Skeletal muscle tissue (tissue), 4 donors: ENCODE results near the gene SPIRE2. TPM values are rescaled to one million over a fixed set of nuclear protein-coding genes. Genes with fewer than 3 reads are reported as not detected.

Source experiments
- H3K27ac ChIP-seq: one replicate; pipeline ENCODE4 v1.7.0; 2013; ENCODE audit warnings: mild to moderate bottlenecking, low read depth, low read length, inconsistent platforms
- H3K27me3 ChIP-seq, 3 donors: one replicate each; pipeline ENCODE4 v1.7.0; 2013; ENCODE audit warnings: low read length in 3 of 3; ENCODE audit not compliant: control insufficient read depth in 3 of 3, insufficient read depth in 3 of 3
- H3K36me3 ChIP-seq, 3 donors: one replicate each; pipeline ENCODE4 v1.7.0; 2013; ENCODE audit warnings: low read length in 3 of 3; ENCODE audit not compliant: control insufficient read depth in 3 of 3, insufficient read depth in 3 of 3
- H3K4me1 ChIP-seq, 3 donors: one replicate each; pipeline ENCODE4 v1.7.0; 2013; ENCODE audit warnings: low read length in 3 of 3, mild to moderate bottlenecking in 3 of 3; ENCODE audit not compliant: control insufficient read depth in 3 of 3, insufficient read depth in 3 of 3
- H3K4me3 ChIP-seq, 3 donors: one replicate each; pipeline ENCODE4 v1.7.0; 2013; ENCODE audit warnings: low read length in 3 of 3
- H3K9ac ChIP-seq, 3 donors: one replicate each; pipeline ENCODE4 v1.7.0; 2013; ENCODE audit warnings: low read length in 3 of 3, mild to moderate bottlenecking in 3 of 3, moderate library complexity in 2 of 3, low read depth in 1 of 3
- H3K9me3 ChIP-seq, 3 donors: one replicate each; pipeline ENCODE4 v1.7.0; 2013; ENCODE audit warnings: low read length in 3 of 3; ENCODE audit not compliant: control insufficient read depth in 3 of 3
- total RNA-seq: library from RNA; depleted of rRNA; stranded (reverse); fragments of >200 nt; gene quantifications from one replicate; pipeline ENCODE4 v1.2.3, GENCODE V29; 2014
- donor health status: Osteomylitis.

SPIRE2 gene
- total RNA-seq, 1 donor from 2014 or later, result 2.1 TPM

DNA sequence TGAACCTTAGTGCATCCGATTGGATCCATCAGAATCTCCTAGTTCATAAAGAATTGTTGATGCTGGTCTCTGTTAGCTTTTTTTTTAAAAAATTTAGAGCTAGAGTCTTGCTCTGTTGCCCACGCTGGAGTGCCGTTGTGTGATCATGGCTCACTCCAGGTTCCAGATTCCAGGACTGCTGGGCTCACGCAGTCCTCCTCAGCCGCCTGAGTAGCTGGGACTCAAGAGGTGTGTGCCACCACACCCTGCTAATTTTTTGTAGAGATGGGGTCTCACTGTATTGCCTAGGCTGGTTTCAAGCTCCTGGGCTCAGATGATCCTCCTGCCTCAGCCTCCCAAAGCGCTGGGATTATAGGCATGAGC is 53.1 kb downstream of the SPIRE2 start:
- H3K9ac ChIP-seq, result no peak overlapping the region
- H3K4me3 ChIP-seq, result no peak overlapping the region
- H3K4me1 ChIP-seq, result no peaks in the 10 kb centered on the region
- H3K27me3 ChIP-seq, result no peaks in the 10 kb centered on the region
- no peak overlapping the region for H3K27ac ChIP-seq
- H3K36me3 ChIP-seq, result peaks cover 41 to 47% (median 46%) of the 10 kb centered on the region in 3 donors
- no peaks in the 10 kb centered on the region for H3K9me3 ChIP-seq

DNA sequence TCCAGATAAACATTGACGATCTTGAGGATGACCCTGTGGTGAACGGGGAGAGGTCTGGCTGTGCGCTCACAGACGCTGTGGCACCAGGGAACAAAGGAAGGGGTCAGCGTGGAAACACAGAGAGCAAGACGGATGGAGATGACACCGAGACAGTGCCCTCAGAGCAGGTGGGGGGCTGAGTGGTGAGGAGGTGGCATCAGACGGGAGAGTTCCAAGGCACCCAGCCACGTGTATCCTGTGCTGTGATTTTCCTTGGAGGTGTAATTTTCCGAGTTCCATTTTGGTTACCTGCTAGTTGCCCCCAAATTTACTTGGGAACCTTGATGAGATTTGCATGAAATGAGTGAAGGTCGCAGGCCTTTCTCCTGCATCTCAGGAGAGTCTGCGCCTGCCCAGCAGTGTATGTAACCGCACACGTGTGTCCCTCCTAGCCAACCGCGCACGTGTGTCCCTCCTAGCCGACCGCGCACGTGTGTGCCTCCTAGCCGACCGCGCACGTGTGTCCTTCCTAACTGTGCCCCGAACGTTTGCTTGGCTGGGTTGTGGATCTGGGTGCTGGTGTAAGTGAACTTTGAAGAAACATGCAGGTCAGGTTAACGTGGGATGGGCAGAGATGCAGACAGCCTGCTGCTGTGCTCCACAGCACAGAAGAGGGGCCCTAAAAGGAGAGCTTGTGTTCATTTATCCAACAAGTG is 55.2 kb downstream of the SPIRE2 start:
- Histone ChIP-seq H3K9ac (no peak overlapping the region), H3K4me3 (no peak overlapping the region), H3K27me3 (no peaks in the 10 kb centered on the region), H3K36me3 (peaks cover 51 to 60% (median 57%) of the 10 kb centered on the region in 3 donors), H3K27ac (no peak overlapping the region), H3K4me1 (no peaks in the 10 kb centered on the region), H3K9me3 (no peaks in the 10 kb centered on the region)

DNA sequence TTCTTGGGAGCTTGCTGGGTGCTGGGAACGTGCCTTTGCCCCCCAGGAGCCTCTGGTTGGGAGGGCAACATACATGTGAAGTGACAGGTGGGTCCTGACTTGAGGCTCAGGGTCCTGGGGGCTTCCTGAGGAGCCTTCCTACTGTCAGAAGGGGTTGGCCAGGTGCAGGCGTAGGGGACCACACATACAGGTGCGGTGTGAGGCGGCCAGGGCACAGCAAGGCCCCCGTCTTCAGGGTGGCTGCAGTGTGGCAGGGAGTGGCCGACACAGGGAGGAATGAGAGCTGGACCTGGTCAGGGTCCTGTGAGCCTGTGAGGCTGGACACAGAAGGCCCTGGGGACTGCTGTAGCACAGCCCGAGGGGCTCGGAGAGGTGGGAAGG is 55.8 kb downstream of the SPIRE2 start:
- Histone ChIP-seq H3K4me3 (no peak overlapping the region), H3K9ac (no peak overlapping the region), H3K4me1 (no peaks in the 10 kb centered on the region), H3K27ac (no peak overlapping the region), H3K27me3 (no peaks in the 10 kb centered on the region), H3K36me3 (peaks cover 48 to 57% (median 52%) of the 10 kb centered on the region in 3 donors), H3K9me3 (no peaks in the 10 kb centered on the region)

DNA sequence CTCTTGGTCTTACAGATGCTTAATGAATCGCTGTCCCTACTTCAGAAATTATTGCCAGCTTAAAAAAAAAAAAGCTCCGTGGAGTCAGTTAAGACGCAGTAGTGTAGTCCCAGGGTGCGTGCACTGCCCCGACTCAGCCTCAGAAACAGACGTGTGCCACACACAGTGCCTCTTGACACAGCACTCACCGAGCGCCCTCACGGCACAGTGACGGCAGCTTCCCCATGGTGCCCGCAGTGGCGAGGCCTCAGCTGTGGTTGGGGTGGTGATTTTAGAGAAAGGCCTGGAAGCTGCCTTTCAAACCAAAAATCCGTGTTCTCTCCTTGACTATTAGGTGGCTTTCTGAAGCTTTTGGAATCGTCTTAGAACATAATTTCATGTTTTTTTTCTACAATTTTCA is 59.0 kb downstream of the SPIRE2 start:
- no peak overlapping the region for H3K9ac ChIP-seq
- no peak overlapping the region for H3K27ac ChIP-seq
- H3K27me3 ChIP-seq, result no peaks in the 10 kb centered on the region
- H3K4me1 ChIP-seq, result no peaks in the 10 kb centered on the region
- no peak overlapping the region for H3K4me3 ChIP-seq
- H3K9me3 ChIP-seq, result no peaks in the 10 kb centered on the region
- H3K36me3 ChIP-seq, result peaks cover 52 to 65% (median 55%) of the 10 kb centered on the region in 3 donors

DNA sequence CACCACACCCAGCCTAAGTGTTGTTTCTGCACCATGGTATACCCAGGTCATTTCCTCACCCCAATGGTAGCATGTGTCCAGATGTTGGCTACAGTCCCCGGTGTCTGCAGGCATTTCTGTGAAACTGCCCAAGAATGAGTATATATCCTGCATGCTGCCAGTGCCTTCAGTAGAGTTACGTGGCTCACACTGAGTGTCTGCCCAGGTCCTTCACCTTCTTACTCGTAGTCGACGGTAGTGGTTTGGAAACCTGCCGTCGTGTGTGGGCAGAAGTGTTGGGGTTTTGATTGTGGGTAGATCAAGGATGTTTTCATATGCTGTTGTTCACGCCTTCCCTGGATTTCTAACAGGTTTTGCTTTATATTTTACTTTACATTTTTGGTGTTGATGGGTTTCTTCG is 61.9 kb downstream of the SPIRE2 start:
- no peaks in the 10 kb centered on the region for H3K9me3 ChIP-seq
- peaks cover 53 to 61% (median 54%) of the 10 kb centered on the region in 3 donors for H3K36me3 ChIP-seq
- H3K4me3 ChIP-seq, result no peak overlapping the region
- no peaks in the 10 kb centered on the region for H3K27me3 ChIP-seq
- no peaks in the 10 kb centered on the region for H3K4me1 ChIP-seq
- no peak overlapping the region for H3K9ac ChIP-seq
- H3K27ac ChIP-seq, result no peak overlapping the region

DNA sequence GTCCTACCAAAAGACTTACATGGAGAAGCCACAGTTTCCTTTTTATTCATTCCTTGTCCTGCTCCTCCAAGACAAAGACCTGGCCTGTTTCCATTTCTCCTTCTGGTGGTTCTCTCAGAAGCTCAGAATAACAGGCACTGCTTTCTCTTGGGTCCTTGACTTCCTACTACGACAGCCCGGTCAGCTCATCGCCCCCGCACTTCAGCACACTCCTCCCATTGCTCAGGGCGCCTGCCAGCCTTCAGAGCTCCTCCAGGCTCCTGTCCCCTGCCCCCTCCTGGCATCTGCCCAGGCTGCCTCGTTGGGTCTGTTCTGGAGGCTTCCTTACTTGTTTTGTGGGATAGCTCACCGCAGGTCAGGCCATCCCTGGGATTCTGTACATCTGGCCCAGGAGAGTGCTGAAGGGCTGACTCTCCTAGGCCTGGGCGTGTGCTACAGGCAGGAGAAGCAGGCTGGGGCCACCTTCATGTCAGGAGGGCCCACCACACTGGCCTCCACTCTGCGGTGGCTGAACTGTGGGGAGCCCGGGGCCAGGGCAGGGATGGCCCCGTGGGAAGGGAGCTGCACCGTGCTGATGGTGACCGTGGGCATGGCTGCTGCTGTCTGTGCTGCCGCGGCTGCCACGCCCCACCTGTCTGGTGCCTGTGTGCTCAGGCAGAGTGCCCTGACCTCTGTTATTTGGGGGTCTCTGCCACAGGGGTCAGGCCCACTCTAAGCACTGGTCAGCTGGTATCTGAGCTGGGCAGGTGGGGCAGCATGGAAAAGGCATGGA is 62.8 kb downstream of the SPIRE2 start:
- peaks cover 55 to 63% (median 57%) of the 10 kb centered on the region in 3 donors for H3K36me3 ChIP-seq
- no peaks in the 10 kb centered on the region for H3K4me1 ChIP-seq
- no peaks in the 10 kb centered on the region for H3K27me3 ChIP-seq

DNA sequence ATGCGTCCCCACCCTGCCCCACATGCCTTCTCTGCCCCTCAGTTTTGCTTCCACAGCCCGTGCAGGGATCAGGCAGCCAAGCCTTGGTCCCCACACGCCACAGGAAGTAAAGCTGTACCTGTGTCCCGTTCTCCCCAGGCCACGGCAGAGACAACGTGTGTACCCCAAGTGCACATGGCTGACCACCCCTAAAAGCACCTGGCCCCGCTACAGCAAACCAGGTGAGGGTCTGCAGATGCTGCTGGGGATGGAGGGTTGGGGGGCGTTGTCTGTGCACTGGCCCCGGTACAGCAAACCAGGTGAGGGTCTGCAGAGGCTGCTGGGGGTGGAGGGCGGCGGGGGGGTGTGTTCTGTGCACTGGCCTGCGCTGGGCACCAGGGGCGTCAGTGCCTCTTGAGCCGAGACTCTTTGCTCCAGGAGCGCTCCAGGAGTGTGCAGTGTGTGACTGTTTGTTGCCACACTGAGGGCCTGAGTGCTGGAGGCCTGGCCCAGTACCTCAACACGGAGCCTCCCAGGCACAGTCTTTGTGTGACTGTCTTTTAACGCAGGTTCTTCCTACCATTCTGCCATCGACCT is 63.9 kb downstream of the SPIRE2 start:
- no peak overlapping the region for H3K27ac ChIP-seq
- H3K4me3 ChIP-seq, result no peak overlapping the region
- H3K4me1 ChIP-seq, result no peaks in the 10 kb centered on the region
- H3K27me3 ChIP-seq, result no peaks in the 10 kb centered on the region
- H3K36me3 ChIP-seq, result peaks cover 56 to 67% (median 61%) of the 10 kb centered on the region in 3 donors
- no peak overlapping the region for H3K9ac ChIP-seq
- no peaks in the 10 kb centered on the region for H3K9me3 ChIP-seq

More for the DNA sequence above, 62.8 kb downstream of the SPIRE2 start:
- Histone ChIP-seq H3K9ac (no peak overlapping the region), H3K4me3 (no peak overlapping the region), H3K27ac (no peak overlapping the region), H3K9me3 (no peaks in the 10 kb centered on the region)

DNA sequence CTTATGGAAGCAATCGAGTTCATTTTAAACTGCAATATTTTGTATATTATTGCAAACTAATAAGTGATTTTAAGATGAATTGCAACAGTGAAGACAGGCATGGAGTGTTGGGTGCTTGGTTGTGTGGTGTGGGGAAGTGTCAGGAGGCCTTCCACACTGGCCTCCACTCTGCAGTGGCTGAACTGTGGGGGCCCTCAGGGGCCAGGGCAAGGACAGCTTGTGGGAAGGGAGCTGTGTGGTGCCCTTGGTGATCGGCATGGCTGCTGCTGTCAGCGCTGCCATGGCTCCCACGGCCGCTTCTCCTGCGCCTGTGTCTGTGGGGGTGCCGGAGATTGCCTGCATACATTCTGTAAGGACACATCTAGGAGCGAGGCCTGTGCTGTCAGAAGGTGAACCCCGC is 64.4 kb downstream of the SPIRE2 start:
- H3K36me3 ChIP-seq, result peaks cover 53 to 66% (median 58%) of the 10 kb centered on the region in 3 donors
- no peak overlapping the region for H3K27ac ChIP-seq
- no peaks in the 10 kb centered on the region for H3K4me1 ChIP-seq
- H3K9me3 ChIP-seq, result no peaks in the 10 kb centered on the region
- H3K27me3 ChIP-seq, result no peaks in the 10 kb centered on the region
- H3K4me3 ChIP-seq, result no peak overlapping the region
- no peak overlapping the region for H3K9ac ChIP-seq

DNA sequence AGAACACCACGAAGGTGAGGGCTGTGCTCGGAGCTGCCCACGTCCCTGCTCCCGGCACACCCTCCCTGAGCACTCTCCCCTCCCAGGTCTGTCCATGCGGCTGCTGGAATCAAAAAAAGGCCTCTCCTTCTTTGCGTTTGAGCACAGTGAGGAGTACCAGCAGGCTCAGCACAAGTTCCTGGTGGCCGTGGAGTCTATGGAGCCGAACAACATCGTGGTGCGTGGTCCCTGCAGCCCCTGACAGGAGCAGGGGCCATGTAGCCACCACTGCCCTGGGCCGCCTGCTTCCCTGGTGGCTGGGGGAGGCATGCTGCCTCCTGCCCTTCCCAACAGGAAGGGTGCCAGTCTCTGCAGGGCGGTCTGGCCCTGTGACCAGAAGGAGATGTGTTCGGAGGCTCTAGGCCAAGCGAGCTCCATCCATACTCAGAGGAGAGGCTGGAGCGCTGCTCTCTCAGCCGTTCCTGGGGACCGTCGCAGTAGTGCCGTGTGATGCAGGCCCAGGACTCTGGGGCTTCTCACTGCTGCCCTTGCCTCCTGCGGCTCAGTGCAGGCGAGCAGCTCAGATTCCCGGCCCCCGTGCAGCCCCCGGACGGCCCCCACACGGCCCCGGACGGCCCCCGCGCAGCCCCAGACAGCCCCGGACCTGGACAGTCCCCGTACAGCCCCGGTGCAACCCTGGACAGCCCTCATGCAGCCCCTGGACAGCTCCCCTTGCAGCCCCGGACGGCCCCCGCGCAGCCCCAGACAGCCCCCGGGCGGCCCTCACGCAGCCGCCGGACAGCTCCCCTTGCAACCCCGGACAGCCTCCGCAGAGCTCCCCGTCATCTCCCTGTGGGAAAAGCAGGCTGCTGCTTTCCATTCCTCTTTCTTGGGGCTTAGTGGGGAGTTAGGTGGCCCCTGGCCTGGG is 65.6 kb downstream of the SPIRE2 start:
- no peaks in the 10 kb centered on the region for H3K27me3 ChIP-seq
- no peak overlapping the region for H3K9ac ChIP-seq
- no peaks in the 10 kb centered on the region for H3K4me1 ChIP-seq
- H3K27ac ChIP-seq, result no peak overlapping the region
- no peaks in the 10 kb centered on the region for H3K9me3 ChIP-seq
- H3K4me3 ChIP-seq, result no peak overlapping the region
- H3K36me3 ChIP-seq, result peaks cover 54 to 67% (median 61%) of the 10 kb centered on the region in 3 donors
